Heart right ventricle (tissue), 16 donors: Measurements from ENCODE around the gene PALM2AKAP2. TPM values are rescaled to one million over a fixed set of nuclear protein-coding genes. Genes with fewer than 3 reads are reported as not detected.

Experiments used
- ATAC-seq, 8 donors: fragments of 200-7000 bp; cut with Tn5 transposase; one replicate each; pipeline ENCODE4 v1.9.1; 2020; ENCODE audit warnings: mild to moderate bottlenecking in 8 of 8, moderate library complexity in 8 of 8, moderate number of reproducible peaks in 1 of 8
- DNase-seq, 2 donors: peaks; one replicate each; pipeline ENCODE4 v3.0.0-alpha.2; 2020
- H3K27ac ChIP-seq, 10 donors: fragments of 200-600 bp; sonication (generic) in 2 of 10; one replicate each; pipeline versions ENCODE4 v1.5.0 to v1.8.0; 2020 to 2022; ENCODE audit warnings: mild to moderate bottlenecking in 3 of 10
- H3K27me3 ChIP-seq, 7 donors: fragments of 200-600 bp; one replicate each; pipeline ENCODE4 v1.8.0; 2021 to 2022; ENCODE audit warnings: mild to moderate bottlenecking in 2 of 7
- H3K36me3 ChIP-seq, 9 donors: fragments of 200-600 bp; sonication (generic) in 1 of 9; one replicate each; pipeline versions ENCODE4 v1.5.0 to v1.8.0; 2020 to 2022; ENCODE audit warnings: mild to moderate bottlenecking in 2 of 9
- H3K4me1 ChIP-seq, 9 donors: fragments of 200-600 bp; sonication (generic) in 1 of 9; one replicate each; pipeline versions ENCODE4 v1.5.0 to v1.8.0; 2020 to 2022; ENCODE audit warnings: mild to moderate bottlenecking in 4 of 9
- H3K4me3 ChIP-seq, 10 donors: fragments of 200-600 bp; sonication (generic) in 2 of 10; one replicate each; pipeline versions ENCODE4 v1.5.0 to v1.8.0; 2020 to 2022; ENCODE audit warnings: mild to moderate bottlenecking in 7 of 10, moderate library complexity in 2 of 10
- H3K9me3 ChIP-seq, 11 donors: fragments of 200-600 bp in 10 of 11; sonication (generic) in 2 of 11; one replicate each; pipeline versions ENCODE4 v1.5.0 to v1.8.0; 2013 to 2022; ENCODE audit warnings: mild to moderate bottlenecking in 2 of 11, control low read depth in 1 of 11, moderate library complexity in 1 of 11
- CTCF ChIP-seq, 9 donors: fragments of 200-600 bp; sonication (generic) in 2 of 9; IDR thresholded peaks; one replicate each; pipeline versions ENCODE4 v1.5.0 to v1.8.0; 2021 to 2022; ENCODE audit warnings: antibody characterized with exemption in 9 of 9, mild to moderate bottlenecking in 5 of 9, moderate library complexity in 1 of 9
- WGBS, 2 donors: extraction: QIAGEN DNeasy Blood & Tissue Kit; methylation state at CpG; one replicate each; pipeline ENCODE4 v1.1.7; 2013; ENCODE audit warnings: inconsistent platforms in 1 of 2; 5-methylcytosine and 5-hydroxymethylcytosine counted together
- intact Hi-C, 10 donors: fragments of 100-400 bp; cut with DNase I; formaldehyde crosslinking; loops; one replicate each; pipeline versions ENCODE4 v1.11.1 to v1.14.2; 2022
- polyA plus RNA-seq, 2 donors: library from polyadenylated mRNA; stranded (reverse); fragments of 200-250 nt; gene quantifications; one replicate each; pipeline ENCODE4 v1.2.3, GENCODE V29; 2013
- total RNA-seq, 10 donors: library from RNA; stranded (reverse); fragmentation: NEBNext Ultra II Directional in 3 of 10; extraction: Animal tissue kit (Norgen Biotek cat#: 25700) in 3 of 10; gene quantifications; one replicate each; pipeline versions ENCODE4 v1.2.1 to v1.2.4, GENCODE V29; 2021 to 2023
- donor health status: Arrhythmogenic right ventricular cardiomyopathy.
- donor health status: ischemic (EF 13 %, LVEDD 7.1; RV severe dilation, severe dysfunction).
- donor health status: healthy with polysubstance abuse.
- donor health status: DM: no; HTN: yes; CAD: no.
- donor health status: DM: no; HTN: no; CAD: no.
- donor health status: ischemic (EF 25% LVEDD 6.9; RV normal size, moderate dysfunction).
- donor health status: ischemic (EF 25% LVEDD 5.7; RV mildly dilated, moderate dysfunction).
- donor health status: healthy.
- donor health status: DM: yes; HTN: yes; CAD: no.
- donor health status: Ischemic cardiomyopathy.
- donor health status: ischemic (EF 35%, LVEDD 5.7; RV mildly dilated, moderate dysfunction).
- donor health status: nonischemic (EF 11% LVEDD 7.7; RV severe dilation, severe dysfunction).
- donor health status: DM: yes; HTN: yes; CAD: no.
- donor health status: PGD.
- donor health status: ischemic (EF 29% LVEDD 5.4; RV normal size, mild dysfunction).
- donor health status: nonischemic (EF 23%, LVEDD 6.1; RV moderate dilation, normal function).

The PALM2AKAP2 gene
- total and polyA plus RNA-seq, 12 donors, result 3.1 to 111 (median 93.6) TPM

DNA sequence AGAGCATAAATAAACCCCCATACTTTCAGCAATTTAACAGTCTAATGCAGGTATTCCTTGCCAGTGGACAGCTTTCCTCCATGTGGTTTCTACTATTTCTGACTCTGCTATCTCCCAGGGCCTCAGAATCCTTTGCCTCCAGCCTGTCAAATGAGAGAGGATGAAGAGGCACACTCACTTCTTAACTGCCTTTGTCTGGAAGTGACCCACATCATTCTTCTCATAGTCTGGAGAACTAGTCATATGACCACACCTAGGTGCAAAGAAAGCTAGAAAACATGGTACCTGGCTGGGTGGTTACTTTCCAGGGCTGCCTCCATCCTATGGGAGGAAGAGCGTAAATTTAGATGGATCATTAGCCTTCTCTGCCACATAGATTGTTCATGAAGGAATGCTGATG lies 22.5 kb downstream of the PALM2AKAP2 start:
- DNase-seq (no peak), ATAC-seq (no peak)
- intact Hi-C loops, result no loop called here
- Histone ChIP-seq H3K4me1 (peaks cover 11 to 84% (median 61%) of the 10 kb centered on the region in 9 donors), H3K27ac (peak overlapping the region in 2 of 10 donors; percentile 10 to 23), H3K9me3 (no peaks in the 10 kb centered on the region), H3K27me3 (no peaks in the 10 kb centered on the region), H3K36me3 (no peaks in the 10 kb centered on the region), H3K4me3 (no peak overlapping the region)
- no peak for TF ChIP-seq CTCF (IDR thresholded peaks at IDR 0.05)
- 96 to 98% methylated on average over 1 of the region's 1 CpG for WGBS, 2 donors

DNA sequence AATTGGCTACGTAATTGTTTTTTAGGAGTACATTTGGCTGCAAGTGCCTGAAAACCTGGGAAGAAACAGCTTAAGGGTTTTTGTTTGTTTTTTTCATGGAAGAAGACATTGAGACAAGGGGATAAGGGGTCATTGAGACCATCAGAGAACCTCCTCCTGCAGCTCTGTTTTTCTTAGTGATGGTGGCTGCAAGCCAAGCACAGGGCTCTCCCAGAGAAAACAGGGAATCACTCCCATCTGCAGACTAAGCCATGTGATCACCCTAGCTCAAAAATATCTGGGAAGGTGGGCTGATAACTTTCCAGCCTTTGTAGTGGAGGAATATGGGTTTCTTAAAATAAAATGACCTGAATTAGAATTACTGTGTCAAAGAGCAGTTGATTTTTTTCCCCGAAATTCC lies 25.1 kb downstream of the PALM2AKAP2 start:
- H3K9me3 ChIP-seq, result peaks cover 0 to 8% (median 0%) of the 10 kb centered on the region in 11 donors
- H3K4me1 ChIP-seq, result peaks cover 7 to 65% (median 53%) of the 10 kb centered on the region in 9 donors
- intact Hi-C loops, result no loop called here
- peak in 1 of 2 donors; percentile 26 for DNase-seq
- H3K4me3 ChIP-seq, result no peak overlapping the region
- H3K27ac ChIP-seq, result peak overlapping the region in 3 of 10 donors; percentile 26 to 64 (median 46)
- no peak for TF ChIP-seq CTCF (IDR thresholded peaks at IDR 0.05)
- H3K36me3 ChIP-seq, result no peaks in the 10 kb centered on the region
- H3K27me3 ChIP-seq, result no peaks in the 10 kb centered on the region
- ATAC-seq, result peak in 5 of 8 donors; percentile 36 to 52 (median 47)
- WGBS, 2 donors, result 38 to 39% methylated on average over 2 of the region's 2 CpGs

- no peak for DNase-seq
- Histone ChIP-seq H3K27me3 (no peaks in the 10 kb centered on the region), H3K9me3 (peaks cover 0 to 8% (median 0%) of the 10 kb centered on the region in 11 donors), H3K4me3 (no peak overlapping the region), H3K27ac (peak overlapping the region in 7 of 10 donors; percentile 30 to 63 (median 51)), H3K36me3 (no peaks in the 10 kb centered on the region), H3K4me1 (peaks cover 7 to 56% (median 39%) of the 10 kb centered on the region in 9 donors)
- intact Hi-C loops, result no loop called here
- 41 to 56% methylated on average over 2 of the region's 2 CpGs for WGBS, 2 donors
- no peak for TF ChIP-seq CTCF (IDR thresholded peaks at IDR 0.05)
- ATAC-seq, result peak; percentile 19 to 86 (median 52)
Observed at GRCh38 chr9:109806506-109807115, 26.6 kb downstream of the PALM2AKAP2 start.

DNA sequence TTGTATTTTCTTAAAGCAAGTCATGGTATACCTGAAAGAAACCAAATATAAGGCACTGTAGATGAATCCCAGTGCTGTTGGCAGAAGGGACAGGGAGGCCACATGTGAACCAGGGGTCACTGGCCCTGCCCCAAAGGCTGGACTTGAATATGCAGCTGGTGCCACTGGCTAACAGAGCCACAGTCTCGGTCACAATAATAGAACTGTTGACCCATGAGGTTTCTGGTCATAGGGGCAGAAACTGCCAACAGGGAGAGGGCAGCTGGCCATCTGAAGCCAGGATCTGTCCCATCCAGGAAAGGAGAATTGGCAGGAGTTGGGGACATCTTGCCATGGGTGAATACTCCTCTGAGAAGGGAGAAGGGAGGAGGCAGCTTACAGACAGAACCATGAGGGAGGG lies 31.9 kb downstream of the PALM2AKAP2 start:
- Histone ChIP-seq H3K9me3 (peaks cover 0 to 8% (median 0%) of the 10 kb centered on the region in 11 donors), H3K4me3 (no peak overlapping the region), H3K4me1 (peaks cover 0 to 40% (median 19%) of the 10 kb centered on the region in 9 donors), H3K27me3 (no peaks in the 10 kb centered on the region), H3K36me3 (no peaks in the 10 kb centered on the region), H3K27ac (no peak overlapping the region)
- DNase-seq (no peak), ATAC-seq (no peak)
- 56 to 65% methylated on average over 1 of the region's 1 CpG for WGBS, 2 donors
- TF ChIP-seq CTCF (IDR thresholded peaks at IDR 0.05), result no peak
- intact Hi-C loops, result loop anchor here in 3 of 10 donors (2.0 to 10.0 kb wide), 2 partner anchors 55 to 237 kb away; no protein-coding TSS in a partner anchor
